ENCODE data around the gene FHIT. TPM values are rescaled to one million over a fixed set of nuclear protein-coding genes. Genes with fewer than 3 reads are reported as not detected.

Gene FHIT
- total and polyA plus RNA-seq, 10 of the 15 experiments (the other 5 are each of a cell fraction or from before 2014, with no cell fraction given) = 4.2 to 14.9 (median 9.4) TPM

- Histone ChIP-seq H3K4me2 (ENCODE audit: control insufficient read depth, insufficient read depth) (no peak overlapping the region), H3K79me2 (ENCODE audit: control insufficient read depth, insufficient read depth, low read length) (no peaks in the 10 kb centered on the region), H3K9me3 (replicated peaks; ENCODE audit: control insufficient read depth, insufficient read depth, low read length) (no peaks in the 10 kb centered on the region), H3K9ac (ENCODE audit: control insufficient read depth, insufficient read depth, low read length) (no peak overlapping the region), H3K27ac (ENCODE audit: control insufficient read depth, insufficient read depth) (no peak overlapping the region), H4K20me1 (ENCODE audit: control insufficient read depth, insufficient read depth) (no peaks in the 10 kb centered on the region), H3K4me1 (ENCODE audit: control insufficient read depth, insufficient read depth, low read length) (no peaks in the 10 kb centered on the region), H3K36me3 (ENCODE audit: control insufficient read depth in 2 of 2, insufficient read depth in 2 of 2, low read length in 1 of 2) (no peaks in the 10 kb centered on the region), H2AFZ (ENCODE audit: control insufficient read depth, low read depth, low read length) (no peak overlapping the region), H3K4me3 (no peak overlapping the region), H3K27me3 (replicated peaks in 1 of 2; ENCODE audit: control insufficient read depth in 2 of 2, insufficient read depth in 2 of 2, low read length in 1 of 2) (no peaks in the 10 kb centered on the region)
- in situ Hi-C loops (cut with MboI) (no loop called here), intact Hi-C loops (cut with micrococcal nuclease; ENCODE audit: unreplicated experiment) (no loop called here)
- no peak for FAIRE-seq
- POLR2A ChIA-PET = no interaction called here
- RAD21 ChIA-PET (ENCODE audit: unreplicated experiment) = no interaction called here
- TF ChIP-seq, protein P1, sequence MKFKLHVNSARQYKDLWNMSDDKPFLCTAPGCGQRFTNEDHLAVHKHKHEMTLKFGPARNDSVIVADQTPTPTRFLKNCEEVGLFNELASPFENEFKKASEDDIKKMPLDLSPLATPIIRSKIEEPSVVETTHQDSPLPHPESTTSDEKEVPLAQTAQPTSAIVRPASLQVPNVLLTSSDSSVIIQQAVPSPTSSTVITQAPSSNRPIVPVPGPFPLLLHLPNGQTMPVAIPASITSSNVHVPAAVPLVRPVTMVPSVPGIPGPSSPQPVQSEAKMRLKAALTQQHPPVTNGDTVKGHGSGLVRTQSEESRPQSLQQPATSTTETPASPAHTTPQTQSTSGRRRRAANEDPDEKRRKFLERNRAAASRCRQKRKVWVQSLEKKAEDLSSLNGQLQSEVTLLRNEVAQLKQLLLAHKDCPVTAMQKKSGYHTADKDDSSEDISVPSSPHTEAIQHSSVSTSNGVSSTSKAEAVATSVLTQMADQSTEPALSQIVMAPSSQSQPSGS (IDR thresholded peaks at IDR 0.05; ENCODE audit: low read length) = no peak
- no peak for TF ChIP-seq SMAD5 (IDR thresholded peaks at IDR 0.05; ENCODE audit: low read depth)
- TF ChIP-seq CEBPB (IDR thresholded peaks at IDR 0.05; ENCODE audit: borderline replicate concordance in 1 of 2, low read depth in 2 of 2, low read length in 2 of 2) = no peak
- no peak for TF ChIP-seq ZNF592 (IDR thresholded peaks at IDR 0.05)
- TF ChIP-seq KDM1A (IDR thresholded peaks at IDR 0.05; ENCODE audit: borderline replicate concordance) = no peak
- TF ChIP-seq CTCF (IDR thresholded peaks at IDR 0.05 in 2 of 3, conservative IDR thresholded peaks at IDR 0.05 in 1 of 3; ENCODE audit: control insufficient read depth in 2 of 3, extremely low read depth in 1 of 3, insufficient read depth in 1 of 3, low read depth in 3 of 3, low read length in 3 of 3) = no peak
- TF ChIP-seq PAX5 (IDR thresholded peaks at IDR 0.05; ENCODE audit: borderline replicate concordance, low read depth, low read length) = no peak
- 93% methylated on average over 5 of the region's 5 CpGs for WGBS (ENCODE audit: insufficient coverage, insufficient replicate concordance, low lambda C conversion rate, missing lambda C conversion rate)
- no peak for DNase-seq (ENCODE audit: low read depth, low spot score)
- SMC1A ChIA-PET (ENCODE audit: uncharacterized antibody, unreplicated experiment) = interaction anchor here (1.0 to 2.4 kb wide), 2 partner anchors 9 to 127 kb away, joined by 3 to 6 read pairs; no protein-coding TSS in a partner anchor
- CTCF ChIA-PET = interaction anchor here (1.4 kb wide), 1 partner anchor 363 kb away, joined by 4 read pairs; no protein-coding TSS in a partner anchor
- no peak for ATAC-seq
- no TSS peak for BruUV-seq (replicated peaks)
These were observed 242.9 kb downstream of the FHIT start for GRCh38 chr3:61008153-61008997.
